ENCODE measurements around the gene EYS.
"Not testable (repeated sequence)": the region's sequence is repeated elsewhere in the genome, so short reads cannot be mapped to it uniquely, and the experiment has no call there.

Gene EYS

GRCh38 chr6:63821442-63821841 lies 1885.6 kb downstream of the EYS start:
- DNase-seq (ENCODE audit: low read depth), result no peak

GRCh38 chr6:63819831-63820230 lies 1887.2 kb downstream of the EYS start:
- no peak for DNase-seq (ENCODE audit: low read depth)

DNA sequence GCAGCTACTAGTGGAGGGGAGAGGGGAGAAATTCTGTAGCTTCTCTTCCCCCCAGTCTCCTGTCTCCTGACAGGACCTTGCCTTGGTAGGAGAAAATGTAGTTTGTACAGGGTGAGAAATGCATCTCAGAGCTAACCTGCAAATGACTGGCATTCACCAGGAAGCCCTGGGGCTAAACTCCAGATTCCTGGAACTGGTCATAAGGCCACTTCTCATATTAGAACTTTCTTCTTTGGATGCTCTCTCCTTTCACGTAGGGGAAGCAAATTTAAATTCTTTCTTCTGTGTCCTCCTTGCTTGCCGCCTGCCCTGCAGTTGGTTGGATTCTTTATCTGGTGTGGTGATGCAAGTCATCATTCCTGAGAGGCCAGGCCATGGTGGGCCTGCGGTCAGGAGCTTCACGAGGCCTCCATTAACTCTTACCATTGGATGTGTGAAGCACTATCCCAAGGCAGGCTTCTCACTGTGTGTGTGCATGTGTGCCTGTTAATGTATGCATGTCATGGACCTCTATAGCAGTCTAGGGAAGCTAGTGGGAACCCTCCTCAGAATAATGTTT lies 1889.5 kb downstream of the EYS start:
- no peak for DNase-seq (ENCODE audit: low read depth)

DNA sequence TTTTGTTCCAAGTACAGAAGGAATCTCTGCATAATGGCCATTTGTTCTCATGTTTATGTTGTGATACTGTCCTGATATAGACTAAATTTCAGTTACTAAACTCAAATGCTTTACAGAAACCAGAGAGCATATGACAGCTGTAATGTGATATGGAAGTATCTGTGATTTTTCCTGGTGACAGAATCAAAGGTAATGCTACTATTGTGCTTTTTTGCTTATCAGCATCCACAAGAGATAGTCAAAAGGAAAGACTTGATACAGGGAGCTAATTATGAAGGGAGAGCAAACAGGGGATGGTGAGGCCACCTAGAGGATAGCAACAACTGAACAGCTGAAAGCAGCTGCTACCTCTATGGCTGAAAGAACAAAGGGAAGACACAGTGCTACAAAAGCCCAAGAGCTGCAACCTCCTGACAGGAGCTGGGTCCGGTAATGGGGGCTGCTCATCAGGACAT lies 1890.0 kb downstream of the EYS start:
- no peak for DNase-seq (ENCODE audit: low read depth)

- no peak for DNase-seq (ENCODE audit: low read depth)
Observed at GRCh38 chr6:63816401-63816981, 1890.5 kb downstream of the EYS start.

- DNase-seq (ENCODE audit: low read depth), result no peak
Observed at GRCh38 chr6:63814459-63814858, 1892.6 kb downstream of the EYS start.

GRCh38 chr6:63813566-63814120 lies 1893.4 kb downstream of the EYS start:
- no peak for DNase-seq (ENCODE audit: low read depth)

GRCh38 chr6:63808576-63808975 lies 1898.5 kb downstream of the EYS start:
- no peak for DNase-seq (ENCODE audit: low read depth)

DNA sequence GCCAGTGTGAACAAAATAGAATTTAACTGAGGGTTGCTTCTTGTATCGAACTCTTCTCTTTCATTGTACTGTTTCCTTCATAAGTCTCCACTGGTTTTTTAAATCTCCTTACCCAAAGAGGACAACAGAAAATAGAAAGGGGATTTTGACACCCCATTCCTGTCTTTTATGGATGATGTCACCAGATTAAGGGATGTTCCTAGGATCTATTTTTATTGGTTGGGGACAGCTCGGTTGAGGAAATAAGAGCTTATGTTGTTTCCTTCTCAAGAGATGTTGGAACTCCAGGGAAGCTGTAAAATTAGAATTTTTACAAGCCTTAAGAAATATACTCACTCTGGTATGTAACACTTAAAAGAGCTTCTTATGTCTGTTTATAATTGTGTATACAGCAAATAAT lies 1900.0 kb downstream of the EYS start:
- no peak for DNase-seq (ENCODE audit: low read depth)

GRCh38 chr6:63806573-63806913 lies 1900.5 kb downstream of the EYS start:
- no peak for DNase-seq (ENCODE audit: low read depth)

GRCh38 chr6:63805808-63806572 lies 1901.0 kb downstream of the EYS start:
- no peak for DNase-seq (ENCODE audit: low read depth)

DNA sequence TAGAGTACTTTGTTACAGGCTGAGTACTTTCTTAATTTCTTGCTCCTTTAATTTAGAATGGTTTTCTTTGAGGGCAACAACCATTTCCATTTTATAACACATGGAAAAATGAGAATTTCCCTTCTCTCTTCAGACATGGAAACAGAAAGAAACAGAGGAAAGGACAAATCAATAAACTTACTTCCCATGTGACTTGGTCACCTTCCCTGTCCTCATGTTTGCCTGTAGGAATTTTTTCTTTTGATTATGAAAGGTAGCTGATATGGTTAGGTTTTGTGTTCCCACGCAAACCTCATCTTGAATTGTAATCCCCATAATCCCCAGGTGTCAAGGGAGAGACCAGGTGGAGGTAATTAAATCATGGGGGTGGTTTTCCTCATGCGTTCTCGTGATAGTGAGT lies 1901.7 kb downstream of the EYS start:
- DNase-seq (ENCODE audit: low read depth), result no peak

- DNase-seq (ENCODE audit: low read depth), result no peak
Observed at GRCh38 chr6:63804381-63804956, 1902.6 kb downstream of the EYS start.

- no peak for DNase-seq (ENCODE audit: low read depth)
Observed at GRCh38 chr6:63803371-63803770, 1903.7 kb downstream of the EYS start.

DNA sequence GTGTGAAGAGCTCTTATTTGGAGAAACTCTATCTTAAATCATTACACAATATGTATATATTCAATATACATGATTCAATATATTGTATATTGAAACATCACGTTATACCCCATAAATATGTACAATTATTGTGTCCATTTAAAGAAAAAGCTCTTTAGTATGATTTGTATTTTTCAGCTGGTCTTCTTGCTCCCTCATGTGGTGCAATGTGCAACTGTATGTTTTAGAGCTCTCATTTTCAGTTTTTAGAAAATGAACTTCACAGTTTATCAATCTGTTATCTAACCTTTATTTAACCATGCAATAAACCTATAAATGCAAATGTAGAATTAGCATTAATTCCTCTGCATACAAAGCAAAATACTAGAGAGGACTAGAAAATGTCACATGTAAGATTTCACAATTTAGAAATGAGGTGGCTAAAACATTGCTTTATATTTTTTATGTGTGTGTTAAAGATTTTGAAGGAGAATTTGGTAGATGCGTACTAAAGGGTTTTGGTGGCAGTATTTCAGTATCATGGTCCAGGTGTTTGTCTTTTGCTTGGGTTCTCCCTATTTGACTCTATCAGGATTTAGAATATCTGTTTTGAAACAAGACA lies 1904.3 kb downstream of the EYS start:
- no peak for DNase-seq (ENCODE audit: low read depth)

- not testable (repeated sequence) for DNase-seq (ENCODE audit: low read depth)
Observed at GRCh38 chr6:63800386-63800785, 1906.6 kb downstream of the EYS start.

DNA sequence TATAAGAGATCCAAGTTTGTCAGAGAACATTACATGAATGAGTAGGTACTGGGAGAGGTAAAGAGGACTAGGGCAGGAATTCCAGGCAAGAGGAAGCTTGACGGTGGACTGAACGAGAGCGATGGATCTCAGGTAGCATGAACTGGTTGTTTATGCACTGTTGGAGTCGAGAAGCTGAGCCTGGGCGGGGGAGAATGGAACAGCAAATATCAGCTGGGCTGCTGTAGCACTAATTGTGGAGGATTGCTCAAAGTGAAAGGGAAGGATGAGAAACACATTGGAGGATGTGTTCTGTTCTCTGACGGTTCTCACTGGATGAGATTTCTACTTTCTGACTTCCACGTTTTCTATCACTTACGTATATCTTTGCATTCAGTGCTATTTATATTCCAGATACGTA lies 1907.2 kb downstream of the EYS start:
- no peak for DNase-seq (ENCODE audit: low read depth)

DNA sequence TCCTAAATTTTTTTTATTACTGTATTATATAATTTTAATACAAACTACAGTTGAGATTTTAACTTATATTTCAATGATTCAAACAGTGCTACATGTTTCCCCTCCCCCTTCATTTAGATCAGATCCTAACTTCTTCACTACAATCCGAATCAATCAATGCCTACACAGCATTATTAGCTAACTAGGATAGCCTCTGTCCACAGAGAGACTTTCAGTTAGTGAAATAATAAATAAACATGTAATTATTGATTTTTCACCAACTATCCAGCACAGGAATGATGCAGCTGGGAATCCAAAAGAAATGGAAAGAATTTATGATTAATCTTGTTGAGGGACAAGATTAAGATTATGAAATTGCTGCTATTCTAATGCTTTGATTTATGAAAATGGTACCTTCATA lies 1907.7 kb downstream of the EYS start:
- no peak for DNase-seq (ENCODE audit: low read depth)

DNA sequence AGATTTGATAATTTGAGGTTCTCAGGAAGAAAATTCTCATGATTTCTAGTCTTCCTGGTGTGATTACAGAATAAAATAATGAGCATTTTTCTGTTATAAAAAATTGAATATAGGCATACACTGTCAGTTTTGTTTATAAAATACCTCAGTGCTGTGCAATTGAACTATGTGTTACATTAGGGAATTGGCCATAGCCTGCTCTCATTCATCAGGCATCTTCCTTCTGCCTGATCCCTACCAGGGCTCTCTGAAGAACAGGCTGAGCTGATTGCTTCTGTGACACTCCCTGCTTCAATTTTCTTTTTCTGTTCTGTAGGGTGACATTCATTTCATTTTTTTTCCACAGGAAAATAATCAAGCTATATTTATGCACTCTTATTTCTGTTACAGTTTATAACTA lies 1908.6 kb downstream of the EYS start:
- no peak for DNase-seq (ENCODE audit: low read depth)

- DNase-seq (ENCODE audit: low read depth), result no peak
Observed at GRCh38 chr6:63797721-63798120, 1909.3 kb downstream of the EYS start.

- DNase-seq (ENCODE audit: low read depth), result no peak
Observed at GRCh38 chr6:63795826-63796225, 1911.2 kb downstream of the EYS start.

DNA sequence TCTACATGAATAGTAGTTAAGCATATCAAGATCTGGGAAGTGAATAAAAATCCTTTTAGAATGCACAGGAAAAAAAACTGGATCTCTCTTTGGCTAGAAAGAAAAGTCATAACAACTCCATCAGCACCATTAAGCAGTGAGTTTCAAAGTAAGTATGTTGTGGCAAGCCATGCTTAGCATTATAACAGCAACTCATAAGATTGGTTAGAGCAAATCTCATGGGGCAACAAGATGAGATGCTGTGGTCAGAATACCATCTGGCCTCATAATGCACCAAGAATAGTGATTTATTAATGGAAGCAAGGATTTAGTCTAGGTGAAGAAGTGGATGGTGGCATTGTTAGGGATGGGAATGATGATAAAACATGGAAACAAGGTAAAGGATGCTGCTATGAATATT lies 1912.0 kb downstream of the EYS start:
- no peak for DNase-seq (ENCODE audit: low read depth)
